RWPE2 (cell line): ENCODE measurements around the gene PLIN5.

Source experiments
- ATAC-seq: fragments of 200-7000 bp; cut with Tn5 transposase; 3 replicates; pipeline ENCODE4 v1.9.1; 2021; ENCODE audit warnings: low read depth
- DNase-seq: peaks from one replicate; pipeline ENCODE4 v3.0.0-alpha.2; 2020; ENCODE audit warnings: low spot score
- H3K27ac ChIP-seq: fragments of 450-650 bp; 2 replicates; pipeline ENCODE4 v1.5.1; 2017; ENCODE audit warnings: mild to moderate bottlenecking; ENCODE audit not compliant: poor library complexity, severe bottlenecking
- H3K27me3 ChIP-seq: fragments of 250-450 bp; sonication (Bioruptor Pico); 2 replicates; pipeline ENCODE4 v1.5.1; 2021; ENCODE audit warnings: mild to moderate bottlenecking, moderate library complexity; ENCODE audit not compliant: insufficient read depth, poor library complexity, severe bottlenecking
- H3K36me3 ChIP-seq: fragments of 250-450 bp; sonication (Bioruptor Pico); 2 replicates; pipeline ENCODE4 v1.5.1; 2020; ENCODE audit warnings: low read depth, mild to moderate bottlenecking, moderate library complexity
- H3K4me1 ChIP-seq: fragments of 250-450 bp; sonication (Bioruptor Pico); 2 replicates; pipeline ENCODE4 v1.5.1; 2021; ENCODE audit warnings: mild to moderate bottlenecking, moderate library complexity; ENCODE audit not compliant: insufficient read depth, poor library complexity, severe bottlenecking
- H3K4me3 ChIP-seq: fragments of 250-450 bp; sonication (Bioruptor Pico); 2 replicates; pipeline ENCODE4 v1.5.1; 2021; ENCODE audit warnings: mild to moderate bottlenecking, moderate library complexity; ENCODE audit not compliant: severe bottlenecking
- H3K9me3 ChIP-seq: fragments of 250-450 bp; sonication (Bioruptor Pico); 2 replicates; pipeline ENCODE4 v1.5.1; 2021; ENCODE audit warnings: mild to moderate bottlenecking, moderate library complexity; ENCODE audit not compliant: severe bottlenecking
- CTCF ChIP-seq: fragments of 450-650 bp; IDR thresholded peaks from one replicate; pipeline ENCODE4 v1.5.1; 2017; ENCODE audit warnings: mild to moderate bottlenecking, moderate library complexity; ENCODE audit not compliant: poor library complexity, severe bottlenecking

Gene PLIN5

GRCh38 chr19:4507150-4507452, 27.9 kb downstream of the PLIN5 start:
- TF ChIP-seq CTCF, result no peak
- Histone ChIP-seq H3K9me3 (no peaks in the 10 kb centered on the region), H3K27ac (no peak overlapping the region), H3K27me3 (no peaks in the 10 kb centered on the region), H3K4me3 (no peak overlapping the region), H3K4me1 (no peaks in the 10 kb centered on the region), H3K36me3 (no peaks in the 10 kb centered on the region)
- no peak for DNase-seq
- no peak for ATAC-seq

- Histone ChIP-seq H3K4me3 (no peak overlapping the region), H3K36me3 (no peaks in the 10 kb centered on the region), H3K27ac (no peak overlapping the region), H3K4me1 (no peaks in the 10 kb centered on the region), H3K9me3 (no peaks in the 10 kb centered on the region), H3K27me3 (no peaks in the 10 kb centered on the region)
- ATAC-seq (peak; percentile 53; the same call in 2 of the 3 replicates), DNase-seq (no peak)
- TF ChIP-seq CTCF, result no peak
Measured at GRCh38 chr19:4506449-4507149, 28.4 kb downstream of the PLIN5 start.

- no peak for TF ChIP-seq CTCF
- ATAC-seq, result no peak
- Histone ChIP-seq H3K36me3 (no peaks in the 10 kb centered on the region; the same call in 1 of the 2 replicates), H3K4me3 (no peak overlapping the region), H3K27ac (no peak overlapping the region), H3K27me3 (no peaks in the 10 kb centered on the region), H3K9me3 (no peaks in the 10 kb centered on the region), H3K4me1 (no peaks in the 10 kb centered on the region)
- DNase-seq, result peak; percentile 34
Measured at GRCh38 chr19:4505570-4506448, 29.2 kb downstream of the PLIN5 start.

- no peaks in the 10 kb centered on the region for H3K4me1 ChIP-seq
- H3K4me3 ChIP-seq, result no peak overlapping the region
- DNase-seq (peak; percentile 29), ATAC-seq (no peak)
- no peak overlapping the region for H3K27ac ChIP-seq
- H3K27me3 ChIP-seq, result no peaks in the 10 kb centered on the region
- TF ChIP-seq CTCF, result no peak
- no peaks in the 10 kb centered on the region for H3K9me3 ChIP-seq
- no peaks in the 10 kb centered on the region; the same call in 1 of the 2 replicates for H3K36me3 ChIP-seq
Measured at GRCh38 chr19:4504891-4505569, 30.0 kb downstream of the PLIN5 start.
